Hepatocyte (in vitro differentiated cells): ENCODE measurements around the gene PTPRN2.

ENCODE experiments used
- EZH2phosphoT487 ChIP-seq: fragments of 200-600 bp; sonication (generic); IDR thresholded peaks from one replicate; pipeline ENCODE4 v1.6.1; 2018; ENCODE audit warnings: antibody characterized with exemption, mild to moderate bottlenecking, low read depth, moderate library complexity; ENCODE audit not compliant: unreplicated experiment, severe bottlenecking
- TF ChIP-seq, protein P1 (sequence below): fragments of 200-600 bp; sonication (generic); IDR thresholded peaks from 2 replicates; pipeline ENCODE4 v1.5.1; 2016; ENCODE audit warnings: antibody characterized with exemption, mild to moderate bottlenecking; ENCODE audit not compliant: poor library complexity

DNA sequence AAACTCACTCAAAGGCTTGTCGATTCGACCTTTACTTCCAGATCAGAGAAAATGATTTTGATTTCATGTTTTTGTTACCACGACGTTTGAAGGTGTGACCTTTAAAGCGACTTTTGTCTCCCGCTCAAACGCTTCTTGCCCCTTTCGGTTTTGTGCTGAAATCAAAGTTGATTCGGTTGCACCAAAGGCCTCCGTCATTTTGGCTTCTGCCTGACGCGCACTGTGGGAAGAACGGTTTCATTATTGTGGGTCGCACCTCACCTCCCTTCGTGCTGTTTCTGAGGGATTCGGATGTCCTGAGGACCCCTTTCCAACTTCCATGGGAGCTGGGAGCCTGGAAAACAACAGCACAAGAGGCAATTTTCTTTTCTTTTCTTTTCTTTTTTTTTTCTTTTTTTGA, 1073.9 kb downstream of the PTPRN2 start:
- TF ChIP-seq, protein P1, sequence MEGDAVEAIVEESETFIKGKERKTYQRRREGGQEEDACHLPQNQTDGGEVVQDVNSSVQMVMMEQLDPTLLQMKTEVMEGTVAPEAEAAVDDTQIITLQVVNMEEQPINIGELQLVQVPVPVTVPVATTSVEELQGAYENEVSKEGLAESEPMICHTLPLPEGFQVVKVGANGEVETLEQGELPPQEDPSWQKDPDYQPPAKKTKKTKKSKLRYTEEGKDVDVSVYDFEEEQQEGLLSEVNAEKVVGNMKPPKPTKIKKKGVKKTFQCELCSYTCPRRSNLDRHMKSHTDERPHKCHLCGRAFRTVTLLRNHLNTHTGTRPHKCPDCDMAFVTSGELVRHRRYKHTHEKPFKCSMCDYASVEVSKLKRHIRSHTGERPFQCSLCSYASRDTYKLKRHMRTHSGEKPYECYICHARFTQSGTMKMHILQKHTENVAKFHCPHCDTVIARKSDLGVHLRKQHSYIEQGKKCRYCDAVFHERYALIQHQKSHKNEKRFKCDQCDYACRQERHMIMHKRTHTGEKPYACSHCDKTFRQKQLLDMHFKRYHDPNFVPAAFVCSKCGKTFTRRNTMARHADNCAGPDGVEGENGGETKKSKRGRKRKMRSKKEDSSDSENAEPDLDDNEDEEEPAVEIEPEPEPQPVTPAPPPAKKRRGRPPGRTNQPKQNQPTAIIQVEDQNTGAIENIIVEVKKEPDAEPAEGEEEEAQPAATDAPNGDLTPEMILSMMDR: no peak
- TF ChIP-seq EZH2phosphoT487: no peak
